Suprapubic skin (tissue), 4 donors: Measurements from ENCODE around the gene IST1. TPM values are rescaled to one million over a fixed set of nuclear protein-coding genes. Genes with fewer than 3 reads are reported as not detected.

Experiments used
- DNase-seq, 2 donors: peaks; one replicate each; pipeline ENCODE4 v3.0.0-alpha.2; 2019; ENCODE audit warnings: low spot score in 2 of 2
- H3K27ac ChIP-seq: fragments of 200-600 bp; sonication (generic); one replicate; pipeline ENCODE4 v1.5.1; 2019
- H3K27me3 ChIP-seq: fragments of 200-600 bp; sonication (generic); one replicate; pipeline ENCODE4 v1.5.1; 2019
- H3K36me3 ChIP-seq: fragments of 200-600 bp; sonication (generic); one replicate; pipeline ENCODE4 v1.5.1; 2019
- H3K4me1 ChIP-seq: fragments of 200-600 bp; sonication (generic); one replicate; pipeline ENCODE4 v1.5.1; 2019
- H3K4me3 ChIP-seq: fragments of 200-600 bp; sonication (generic); one replicate; pipeline ENCODE4 v1.5.1; 2019; ENCODE audit warnings: mild to moderate bottlenecking
- H3K9me3 ChIP-seq: fragments of 200-600 bp; sonication (generic); one replicate; pipeline ENCODE4 v1.5.1; 2019
- EP300 ChIP-seq: sonication (generic); formaldehyde crosslinking; IDR thresholded peaks from one replicate; pipeline ENCODE4 v1.6.1; 2017; ENCODE audit warnings: antibody characterized with exemption
- POLR2A ChIP-seq, 2 donors: fragments of 450-650 bp; IDR thresholded peaks; one replicate each; pipeline ENCODE4 v1.6.1; 2017; ENCODE audit warnings: antibody characterized with exemption in 2 of 2, mild to moderate bottlenecking in 2 of 2, moderate library complexity in 2 of 2
- POLR2AphosphoS5 ChIP-seq, 3 donors: sonication (generic); formaldehyde crosslinking; IDR thresholded peaks; one replicate each; pipeline ENCODE4 v1.6.1; 2017; ENCODE audit warnings: antibody characterized with exemption in 3 of 3
- WGBS: methylation state at CpG from one replicate; pipeline ENCODE4 v1.1.5; 2018; 5-methylcytosine and 5-hydroxymethylcytosine counted together
- total RNA-seq, 4 donors: library from RNA; depleted of rRNA; stranded (reverse); fragments of >200 nt; gene quantifications; one replicate each; pipeline ENCODE4 v1.1.0, GENCODE V29; 2016
- TF ChIP-seq, protein P1 (sequence below), 2 donors: fragments of 200-600 bp in 1 of 2; fragments of 450-650 bp in 1 of 2; sonication (generic) in 1 of 2; IDR thresholded peaks; one replicate each; pipeline ENCODE4 v1.5.1; 2016 to 2019; ENCODE audit warnings: antibody characterized with exemption in 2 of 2, mild to moderate bottlenecking in 1 of 2, moderate library complexity in 1 of 2

Gene IST1
- total RNA-seq, 4 donors from 2014 or later: 171 to 405 (median 201) TPM

DNA sequence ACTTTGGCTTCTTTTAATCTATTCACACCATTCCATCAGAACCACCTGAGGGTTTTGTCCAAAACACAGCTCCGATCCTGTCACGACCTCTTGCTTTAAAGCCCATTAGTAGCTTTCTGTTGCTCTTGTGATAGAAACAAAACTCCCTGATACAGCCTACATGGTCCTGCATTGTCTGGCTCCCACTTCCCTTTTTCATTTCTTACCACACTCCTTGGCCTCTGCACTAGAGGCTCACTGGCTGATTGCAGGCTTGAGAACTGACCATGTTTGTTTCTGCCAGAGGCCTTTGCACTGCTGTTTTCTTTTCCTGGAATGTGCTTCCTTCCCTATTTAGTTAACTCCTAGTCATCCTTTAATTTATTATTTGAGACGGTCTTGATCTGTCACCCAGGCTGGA, 23.7 kb downstream of the IST1 start:
- H3K36me3 ChIP-seq: peaks cover 85% of the 10 kb centered on the region

DNA sequence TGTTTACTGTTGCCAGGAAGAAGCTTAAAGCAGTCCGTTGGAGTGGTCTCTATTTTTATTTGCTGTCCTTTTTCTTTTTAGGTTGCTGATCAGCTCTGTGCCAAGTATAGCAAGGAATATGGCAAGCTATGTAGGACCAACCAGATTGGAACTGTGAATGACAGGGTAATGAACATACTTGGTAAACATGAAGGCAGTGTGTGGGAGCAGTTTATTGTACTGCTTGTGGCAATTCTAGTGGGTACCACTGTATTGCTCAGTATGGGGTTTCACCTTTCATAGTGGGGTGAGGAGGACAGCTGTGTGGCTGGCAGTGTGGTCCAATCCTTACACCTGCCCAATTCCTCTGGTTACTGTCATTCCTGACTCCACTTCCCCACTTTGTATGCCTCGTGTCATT, 25.3 kb downstream of the IST1 start:
- WGBS: 94% methylated on average over 2 of the region's 2 CpGs
- Histone ChIP-seq H3K27me3 (no peaks in the 10 kb centered on the region), H3K9me3 (no peaks in the 10 kb centered on the region), H3K27ac (no peak overlapping the region), H3K4me1 (peaks cover 5% of the 10 kb centered on the region), H3K4me3 (no peak overlapping the region), H3K36me3 (peaks cover 99% of the 10 kb centered on the region)
- no peak for DNase-seq
- TF ChIP-seq POLR2AphosphoS5 (IDR thresholded peaks at IDR 0.05) (no peak), POLR2A (IDR thresholded peaks at IDR 0.05) (no peak), EP300 (no peak)
- TF ChIP-seq, protein P1, sequence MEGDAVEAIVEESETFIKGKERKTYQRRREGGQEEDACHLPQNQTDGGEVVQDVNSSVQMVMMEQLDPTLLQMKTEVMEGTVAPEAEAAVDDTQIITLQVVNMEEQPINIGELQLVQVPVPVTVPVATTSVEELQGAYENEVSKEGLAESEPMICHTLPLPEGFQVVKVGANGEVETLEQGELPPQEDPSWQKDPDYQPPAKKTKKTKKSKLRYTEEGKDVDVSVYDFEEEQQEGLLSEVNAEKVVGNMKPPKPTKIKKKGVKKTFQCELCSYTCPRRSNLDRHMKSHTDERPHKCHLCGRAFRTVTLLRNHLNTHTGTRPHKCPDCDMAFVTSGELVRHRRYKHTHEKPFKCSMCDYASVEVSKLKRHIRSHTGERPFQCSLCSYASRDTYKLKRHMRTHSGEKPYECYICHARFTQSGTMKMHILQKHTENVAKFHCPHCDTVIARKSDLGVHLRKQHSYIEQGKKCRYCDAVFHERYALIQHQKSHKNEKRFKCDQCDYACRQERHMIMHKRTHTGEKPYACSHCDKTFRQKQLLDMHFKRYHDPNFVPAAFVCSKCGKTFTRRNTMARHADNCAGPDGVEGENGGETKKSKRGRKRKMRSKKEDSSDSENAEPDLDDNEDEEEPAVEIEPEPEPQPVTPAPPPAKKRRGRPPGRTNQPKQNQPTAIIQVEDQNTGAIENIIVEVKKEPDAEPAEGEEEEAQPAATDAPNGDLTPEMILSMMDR (IDR thresholded peaks at IDR 0.05): no peak

More for the DNA sequence above, 23.7 kb downstream of the IST1 start:
- 89% methylated on average over 3 of the region's 3 CpGs for WGBS
- no peak overlapping the region for H3K27ac ChIP-seq
- no peaks in the 10 kb centered on the region for H3K9me3 ChIP-seq
- no peaks in the 10 kb centered on the region for H3K27me3 ChIP-seq
- DNase-seq: no peak
- no peak overlapping the region for H3K4me3 ChIP-seq
- TF ChIP-seq POLR2A (IDR thresholded peaks at IDR 0.05) (no peak), EP300 (no peak), POLR2AphosphoS5 (IDR thresholded peaks at IDR 0.05) (no peak)
- TF ChIP-seq, protein P1 (IDR thresholded peaks at IDR 0.05): no peak
- peaks cover 14% of the 10 kb centered on the region for H3K4me1 ChIP-seq

DNA sequence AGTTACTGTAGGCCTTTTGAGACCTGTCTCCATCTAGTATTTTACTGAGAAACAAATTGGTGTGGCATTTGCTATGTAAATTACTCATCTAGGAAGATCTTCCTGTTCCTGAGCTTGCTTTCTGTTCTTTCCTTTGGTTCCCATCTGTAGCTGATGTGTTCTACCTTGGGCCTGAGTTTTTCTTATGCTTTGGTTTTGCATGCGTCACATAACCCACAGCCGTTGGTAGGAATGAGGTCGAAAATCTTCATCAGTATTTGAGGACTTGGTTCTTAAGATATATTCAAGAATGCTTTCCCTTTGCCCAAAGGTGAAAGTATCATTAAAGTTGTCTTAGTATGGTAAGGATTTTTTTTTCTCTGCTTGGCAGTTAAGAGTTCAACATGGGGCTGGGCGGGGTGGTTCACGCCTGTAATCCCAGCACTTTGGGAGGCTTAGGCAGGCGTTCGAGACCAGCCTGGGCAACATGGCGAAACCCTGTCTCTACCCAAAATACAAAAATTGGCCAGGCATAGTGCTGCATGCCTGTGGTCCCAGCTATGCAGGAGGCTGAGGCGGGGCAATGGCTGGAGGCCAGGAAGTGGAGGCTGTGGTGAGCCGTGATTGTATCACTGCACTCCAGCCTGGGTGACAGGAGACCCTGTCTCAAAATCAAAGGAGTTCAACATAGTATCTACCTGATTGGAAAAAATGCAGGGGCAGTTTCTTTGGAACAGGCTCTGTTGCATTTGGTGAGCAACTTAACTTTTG, 28.8 kb downstream of the IST1 start:
- H3K36me3 ChIP-seq: peaks cover 92% of the 10 kb centered on the region
- no peaks in the 10 kb centered on the region for H3K27me3 ChIP-seq
- H3K27ac ChIP-seq: no peak overlapping the region
- TF ChIP-seq POLR2A (IDR thresholded peaks at IDR 0.05) (no peak), POLR2AphosphoS5 (IDR thresholded peaks at IDR 0.05) (no peak), EP300 (no peak)
- TF ChIP-seq, protein P1 (IDR thresholded peaks at IDR 0.05): no peak
- H3K4me3 ChIP-seq: no peak overlapping the region
- WGBS: 77% methylated on average over 10 of the region's 10 CpGs
- no peaks in the 10 kb centered on the region for H3K9me3 ChIP-seq
- peaks cover 25% of the 10 kb centered on the region for H3K4me1 ChIP-seq
- no peak for DNase-seq

DNA sequence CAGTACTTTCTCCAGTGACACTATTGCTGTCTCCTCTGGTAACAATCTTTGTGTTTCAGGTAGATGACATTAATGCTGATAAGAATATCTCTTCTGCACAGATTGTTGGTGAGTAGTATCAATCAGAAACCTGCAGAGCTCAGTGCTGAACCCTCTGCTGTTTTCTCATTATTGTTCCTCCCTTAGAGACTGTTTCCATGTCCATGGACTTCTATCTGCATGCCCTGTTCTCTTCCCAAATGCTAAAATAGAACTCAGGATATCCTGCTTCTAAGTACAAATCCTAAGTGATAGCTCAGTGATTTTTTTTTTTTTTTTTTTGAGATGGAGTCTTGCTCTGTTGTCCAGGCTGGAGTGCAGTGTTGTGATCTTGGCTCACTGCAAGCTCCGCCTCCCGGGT, 29.4 kb downstream of the IST1 start:
- WGBS: 100% methylated on average over 2 of the region's 2 CpGs
- peaks cover 25% of the 10 kb centered on the region for H3K4me1 ChIP-seq

DNA sequence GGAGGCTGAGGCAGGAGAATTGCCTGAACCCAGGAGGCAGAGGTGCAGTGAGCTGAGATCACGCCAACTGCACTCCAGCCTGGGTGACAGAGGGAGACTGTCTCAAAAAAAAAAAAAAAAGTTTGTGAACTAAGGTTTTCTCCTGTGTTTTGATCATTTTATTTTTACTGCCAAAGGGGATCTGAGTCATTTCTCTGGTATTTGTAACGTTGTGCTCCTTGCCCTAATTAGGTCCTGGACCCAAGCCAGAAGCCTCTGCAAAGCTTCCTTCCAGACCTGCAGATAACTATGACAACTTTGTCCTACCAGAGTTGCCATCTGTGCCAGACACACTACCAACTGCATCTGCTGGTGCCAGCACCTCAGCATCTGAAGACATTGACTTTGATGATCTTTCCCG, 32.1 kb downstream of the IST1 start:
- TF ChIP-seq, protein P1 (IDR thresholded peaks at IDR 0.05): no peak
- no peak for TF ChIP-seq POLR2AphosphoS5 (IDR thresholded peaks at IDR 0.05)
- TF ChIP-seq EP300: no peak
- TF ChIP-seq POLR2A (IDR thresholded peaks at IDR 0.05): no peak
- Histone ChIP-seq H3K27me3 (no peaks in the 10 kb centered on the region), H3K36me3 (peaks cover 71% of the 10 kb centered on the region), H3K9me3 (no peaks in the 10 kb centered on the region), H3K4me1 (peaks cover 30% of the 10 kb centered on the region), H3K4me3 (no peak overlapping the region), H3K27ac (no peak overlapping the region)
- no peak for DNase-seq
- WGBS: 30% methylated on average over 3 of the region's 3 CpGs

More for the DNA sequence above, 29.4 kb downstream of the IST1 start:
- no peak for DNase-seq
- TF ChIP-seq POLR2AphosphoS5 (IDR thresholded peaks at IDR 0.05) (no peak), POLR2A (IDR thresholded peaks at IDR 0.05) (no peak), EP300 (no peak)
- TF ChIP-seq, protein P1 (IDR thresholded peaks at IDR 0.05): no peak
- no peaks in the 10 kb centered on the region for H3K9me3 ChIP-seq
- H3K27me3 ChIP-seq: no peaks in the 10 kb centered on the region
- H3K27ac ChIP-seq: no peak overlapping the region
- H3K4me3 ChIP-seq: no peak overlapping the region
- peaks cover 90% of the 10 kb centered on the region for H3K36me3 ChIP-seq
